IMR-90 (cell line): ENCODE measurements around the gene PYGB. TPM values are rescaled to one million over a fixed set of nuclear protein-coding genes. Genes with fewer than 3 reads are reported as not detected.
A peak's percentile ranks its signal among the peaks of the same experiment; 100 is the strongest.

Source experiments
- ATAC-seq: fragments of 200-7000 bp; cut with Tn5 transposase; 2 replicates; pipeline ENCODE4 v1.9.1; 2020; ENCODE audit warnings: low read depth, mild to moderate bottlenecking, moderate library complexity
- BruUV-seq: library from RNA; stranded (reverse); fragments of 400-500 nt; replicated peaks from 2 replicates; lab custom pipeline; 2021; lab: Mats Ljungman, UMichigan
- CTCF ChIA-PET: fragments of 300-600 bp; formaldehyde crosslinking; extraction: SDS; loops from one replicate; lab custom pipeline; 2021; ENCODE audit warnings: antibody characterized with exemption; lab: Yijun Ruan, JAX
- POLR2A ChIA-PET: fragments of 300-600 bp; sonication (Branson Sonifier 250); formaldehyde crosslinking; loops from one replicate; lab custom pipeline; 2022; ENCODE audit warnings: antibody characterized with exemption; ENCODE audit not compliant: unreplicated experiment; lab: Charles Lee
- DNase-seq: peaks from one replicate; pipeline ENCODE4 v3.0.0; 2013
- H2AFZ ChIP-seq: replicated peaks from 2 replicates; pipeline ENCODE3; 2013; ENCODE audit warnings: low read length, mild to moderate bottlenecking; ENCODE audit not compliant: poor library complexity
- H2AK5ac ChIP-seq: 2 replicates; pipeline ENCODE4 v1.6.1; 2013; ENCODE audit warnings: low read depth, low read length, inconsistent platforms
- H2AK9ac ChIP-seq: replicated peaks from 2 replicates; pipeline ENCODE3; 2013; ENCODE audit warnings: mild to moderate bottlenecking, low read depth, low read length, moderate library complexity; ENCODE audit not compliant: poor library complexity
- H2BK120ac ChIP-seq: 2 replicates; pipeline ENCODE4 v1.6.1; 2013; ENCODE audit warnings: low read depth, low read length, inconsistent platforms
- H2BK15ac ChIP-seq: 3 replicates; pipeline ENCODE4 v1.6.1; 2013; ENCODE audit warnings: low read depth, low read length, inconsistent platforms
- H2BK20ac ChIP-seq: 2 replicates; pipeline ENCODE4 v1.6.1; 2013; ENCODE audit warnings: low read depth, mild to moderate bottlenecking, inconsistent platforms, low read length, moderate library complexity
- H2BK5ac ChIP-seq: 2 replicates; pipeline ENCODE4 v1.6.1; 2013; ENCODE audit warnings: mild to moderate bottlenecking, low read depth, low read length, inconsistent platforms; ENCODE audit not compliant: poor library complexity, severe bottlenecking
- H3K14ac ChIP-seq: replicated peaks from 2 replicates; pipeline ENCODE4 v1.6.1; 2013; ENCODE audit warnings: low read depth, low read length, inconsistent platforms
- H3K18ac ChIP-seq: 2 replicates; pipeline ENCODE4 v1.6.1; 2013; ENCODE audit warnings: low read depth, low read length, control low read depth
- H3K23ac ChIP-seq: 2 replicates; pipeline ENCODE4 v1.6.1; 2013; ENCODE audit warnings: low read depth, low read length, inconsistent platforms
- H3K27ac ChIP-seq: 2 replicates; pipeline ENCODE4 v1.5.1; 2013; ENCODE audit warnings: mild to moderate bottlenecking, control low read depth, low read length; ENCODE audit not compliant: insufficient read depth
- H3K27me3 ChIP-seq: 2 replicates; pipeline ENCODE4 v1.6.1; 2013; ENCODE audit warnings: low read length; ENCODE audit not compliant: control insufficient read depth, insufficient read depth
- H3K36me3 ChIP-seq: 2 replicates; pipeline ENCODE4 v1.6.1; 2013; ENCODE audit warnings: low read length, mixed read lengths; ENCODE audit not compliant: control insufficient read depth, insufficient read depth
- H3K4ac ChIP-seq: 2 replicates; pipeline ENCODE4 v1.6.1; 2013; ENCODE audit warnings: low read depth, low read length, inconsistent platforms
- H3K4me1 ChIP-seq: 2 replicates; pipeline ENCODE4 v1.6.1; 2013; ENCODE audit warnings: low read length, mixed read lengths; ENCODE audit not compliant: control insufficient read depth, insufficient read depth
- H3K4me2 ChIP-seq: 2 replicates; pipeline ENCODE4 v1.6.1; 2013; ENCODE audit warnings: low read depth, mild to moderate bottlenecking, control low read depth, low read length, moderate library complexity
- H3K4me3 ChIP-seq: 2 replicates; pipeline ENCODE4 v1.5.1; 2013; ENCODE audit warnings: low read depth, mild to moderate bottlenecking, control low read depth, low read length, moderate library complexity; ENCODE audit not compliant: insufficient read depth
- H3K56ac ChIP-seq: 2 replicates; pipeline ENCODE4 v1.6.1; 2013; ENCODE audit warnings: low read length, inconsistent platforms; ENCODE audit not compliant: insufficient read depth; ENCODE audit errors: extremely low read depth
- H3K79me1 ChIP-seq, 2 experiments: 2 replicates each; pipeline ENCODE4 v1.6.1; 2013; ENCODE audit warnings: low read length in 2 of 2, inconsistent platforms in 1 of 2, low read depth in 1 of 2
- H3K9ac ChIP-seq: 2 replicates; pipeline ENCODE4 v1.6.1; 2013; ENCODE audit warnings: low read depth, low read length, control low read depth
- H3K9me1 ChIP-seq: 2 replicates; pipeline ENCODE4 v1.6.1; 2013; ENCODE audit warnings: low read length, inconsistent platforms; ENCODE audit not compliant: insufficient read depth
- H3K9me3 ChIP-seq: 2 replicates; pipeline ENCODE4 v1.6.1; 2013; ENCODE audit warnings: low read length; ENCODE audit not compliant: control insufficient read depth, insufficient read depth
- H4K20me1 ChIP-seq: 2 replicates; pipeline ENCODE4 v1.6.1; 2013; ENCODE audit warnings: low read length, inconsistent platforms; ENCODE audit not compliant: insufficient read depth
- H4K5ac ChIP-seq: 2 replicates; pipeline ENCODE4 v1.6.1; 2013; ENCODE audit warnings: mild to moderate bottlenecking, low read depth, low read length, control low read depth
- H4K8ac ChIP-seq, 2 experiments: 2 replicates each; pipeline ENCODE4 v1.6.1; 2013; ENCODE audit warnings: low read depth in 2 of 2, low read length in 2 of 2, control low read depth in 1 of 2, inconsistent platforms in 1 of 2
- H4K91ac ChIP-seq: 2 replicates; pipeline ENCODE4 v1.6.1; 2013; ENCODE audit warnings: low read depth, low read length, inconsistent platforms; ENCODE audit not compliant: insufficient read depth
- BHLHE40 ChIP-seq: fragments of 150-350 bp; IDR thresholded peaks from 2 replicates; pipeline ENCODE4 v1.6.1; 2016; ENCODE audit warnings: mild to moderate bottlenecking, low read depth, low read length
- CEBPB ChIP-seq: IDR thresholded peaks from 2 replicates; pipeline ENCODE4 v1.6.1; 2012; ENCODE audit warnings: low read depth, low read length, improper control_type of control experiment
- CHD1 ChIP-seq: IDR thresholded peaks from 2 replicates; pipeline ENCODE4 v1.6.1; 2012; ENCODE audit warnings: low read depth, low read length, improper control_type of control experiment
- ELK1 ChIP-seq: fragments of 150-350 bp; IDR thresholded peaks from 2 replicates; pipeline ENCODE4 v1.6.1; 2016; ENCODE audit warnings: low read depth, mild to moderate bottlenecking, low read length, moderate library complexity, borderline replicate concordance
- MAFK ChIP-seq: IDR thresholded peaks from 2 replicates; pipeline ENCODE4 v1.6.1; 2012; ENCODE audit warnings: low read depth, low read length, improper control_type of control experiment
- MXI1 ChIP-seq: IDR thresholded peaks from 2 replicates; pipeline ENCODE4 v1.6.1; 2012; ENCODE audit warnings: low read depth, mild to moderate bottlenecking, low read length, moderate library complexity, borderline replicate concordance
- RAD21 ChIP-seq: IDR thresholded peaks from 2 replicates; pipeline ENCODE4 v1.6.1; 2012; ENCODE audit warnings: low read length, improper control_type of control experiment
- RCOR1 ChIP-seq: IDR thresholded peaks from 2 replicates; pipeline ENCODE4 v1.6.1; 2012; ENCODE audit warnings: mild to moderate bottlenecking, low read length, improper control_type of control experiment; ENCODE audit not compliant: insufficient replicate concordance
- RFX5 ChIP-seq: IDR thresholded peaks from 2 replicates; pipeline ENCODE4 v1.8.0; 2012; ENCODE audit warnings: low read depth, mild to moderate bottlenecking, low read length, moderate library complexity
- USF2 ChIP-seq: fragments of 150-350 bp; IDR thresholded peaks from 2 replicates; pipeline ENCODE4 v1.6.1; 2017; ENCODE audit warnings: mild to moderate bottlenecking, antibody characterized with exemption, low read length, low read depth
- WGBS, 2 experiments: methylation state at CpG; one replicate each; pipeline versions ENCODE4 v1.1.5 to v1.1.7; 2013; ENCODE audit warnings: missing lambda C conversion rate in 2 of 2; ENCODE audit not compliant: insufficient read length in 1 of 2; ENCODE audit errors: extremely low coverage in 2 of 2; 5-methylcytosine and 5-hydroxymethylcytosine counted together
- dilution Hi-C: fragments of 300-500 bp; cut with HindIII; formaldehyde crosslinking; loops from one replicate; pipeline ENCODE4 v1.14.3; 2018; ENCODE audit warnings: low sequenced_read_pairs; ENCODE audit not compliant: unreplicated experiment
- in situ Hi-C: fragments of 300-500 bp; cut with MboI; formaldehyde crosslinking; loops from 3 replicates; pipeline ENCODE4 v1.14.3; 2019; ENCODE audit warnings: low sequenced_read_pairs, inconsistent platforms, mixed read lengths
- intact Hi-C: fragments of 100-400 bp; cut with micrococcal nuclease; formaldehyde crosslinking; loops from 2 replicates; pipeline ENCODE4 v1.10.0; 2022
- polyA plus RNA-seq, 3 experiments: library from polyadenylated mRNA; depleted of rRNA; stranded (reverse); fragments of >200 nt; gene quantifications; 2 replicates each; pipeline ENCODE4 v1.2.3, GENCODE V29; 2012; ENCODE audit warnings: low replicate concordance in 1 of 3
- total RNA-seq: library from RNA; depleted of rRNA; stranded (reverse); fragments of >200 nt; gene quantifications from 2 replicates; pipeline ENCODE4 v1.2.3, GENCODE V29; 2012

PYGB gene
- total and polyA plus RNA-seq, 2 of the 4 experiments (the other 2 are of a cell fraction), result 72.4 to 83.1 TPM

- Histone ChIP-seq H4K91ac (no peak overlapping the region), H3K4me2 (no peak overlapping the region), H3K18ac (no peak overlapping the region), H2AK5ac (peak overlapping the region; percentile 58; the same call in 1 of the 2 replicates), H2BK15ac (no peak overlapping the region; the same call in 2 of the 3 replicates), H4K5ac (no peak overlapping the region), H3K9me3 (no peaks in the 10 kb centered on the region), H3K79me1 (0 out of 4 replicates have a peak, but pooled peaks cover 0 to 3% of the 10 kb centered on the region in 2 experiments), H3K9me1 (peaks cover 3% of the 10 kb centered on the region; the same call in 1 of the 2 replicates), H4K8ac (no peak overlapping the region), H3K4me3 (no peak overlapping the region), H3K36me3 (peaks cover 7% of the 10 kb centered on the region; the same call in 1 of the 2 replicates), H3K14ac (no peak overlapping the region), H2BK120ac (peak overlapping the region; percentile 52), H3K23ac (no peak overlapping the region; the same call in 1 of the 2 replicates), H3K4ac (0 out of 2 replicates have a peak overlapping the region, but pooled peaks have one; percentile 48), H2AK9ac (peak overlapping the region; percentile 80), H3K4me1 (peaks cover 8% of the 10 kb centered on the region), H2BK5ac (no peak overlapping the region), H3K27ac (no peak overlapping the region), H4K20me1 (no peaks in the 10 kb centered on the region), H3K56ac (no peak overlapping the region), H3K27me3 (no peaks in the 10 kb centered on the region), H3K9ac (no peak overlapping the region), H2BK20ac (no peak overlapping the region), H2AFZ (no peak overlapping the region)
- no peak for TF ChIP-seq MXI1
- TF ChIP-seq USF2, result no peak
- no peak for TF ChIP-seq ELK1
- no peak for TF ChIP-seq RAD21
- TF ChIP-seq CHD1, result no peak
- TF ChIP-seq RFX5, result no peak
- TF ChIP-seq MAFK, result no peak
- TF ChIP-seq CEBPB, result no peak
- TF ChIP-seq RCOR1, result no peak
- TF ChIP-seq BHLHE40, result no peak
- ChIA-PET CTCF (no interaction called here), POLR2A (no interaction called here)
- in situ Hi-C loops, result loop anchor here (5.0 kb wide), 1 partner anchor 32 kb away; the partner anchor contains the start of gene ENTPD6
- intact Hi-C loops, result no loop called here
- no peak for ATAC-seq
- no TSS peak for BruUV-seq
- dilution Hi-C loops, result no loop called here
- DNase-seq, result no peak
- WGBS, 2 experiments, result 98% methylated on average over 9 of the region's 23 CpGs; no CpG with 5 or more reads in 1 of the 2 experiments
Observed at GRCh38 chr20:25229486-25230165, 18.3 kb upstream of the PYGB start.
